Effector memory CD4-positive, alpha-beta T cell (primary cell): ENCODE measurements around the gene NXPH4.

Experiments
- DNase-seq, 3 donors: peaks; one replicate each; pipeline ENCODE4 v3.0.0-alpha.2; 2020
- H3K27ac ChIP-seq: 2 replicates; pipeline ENCODE4 v1.7.0; 2013; ENCODE audit warnings: mild to moderate bottlenecking, low read length, moderate library complexity; ENCODE audit not compliant: insufficient read depth, poor library complexity, severe bottlenecking
- H3K27me3 ChIP-seq: replicated peaks from 2 replicates; pipeline ENCODE4 v1.7.0; 2013; ENCODE audit warnings: mild to moderate bottlenecking, low read length; ENCODE audit not compliant: insufficient read depth, control insufficient read depth, poor library complexity, severe bottlenecking
- H3K36me3 ChIP-seq: 2 replicates; pipeline ENCODE4 v1.7.0; 2013; ENCODE audit warnings: mild to moderate bottlenecking, low read length, moderate library complexity; ENCODE audit not compliant: control insufficient read depth, insufficient read depth
- H3K4me1 ChIP-seq: 2 replicates; pipeline ENCODE4 v1.7.0; 2013; ENCODE audit warnings: low read length, mild to moderate bottlenecking; ENCODE audit not compliant: control insufficient read depth, insufficient read depth, poor library complexity, severe bottlenecking
- H3K4me3 ChIP-seq: 2 replicates; pipeline ENCODE4 v1.7.0; 2013; ENCODE audit warnings: low read length, low read depth, mild to moderate bottlenecking; ENCODE audit not compliant: insufficient read depth, poor library complexity, severe bottlenecking
- H3K9me3 ChIP-seq: 2 replicates; pipeline ENCODE4 v1.7.0; 2013; ENCODE audit warnings: mild to moderate bottlenecking, low read length, moderate library complexity; ENCODE audit not compliant: control insufficient read depth

The NXPH4 gene

GRCh38 chr12:57175428-57176138, 41.0 kb upstream of the NXPH4 start:
- Histone ChIP-seq H3K4me1 (no peaks in the 10 kb centered on the region), H3K4me3 (no peak overlapping the region), H3K27ac (no peak overlapping the region), H3K36me3 (no peaks in the 10 kb centered on the region), H3K27me3 (no peaks in the 10 kb centered on the region), H3K9me3 (no peaks in the 10 kb centered on the region)
- peak in 2 of 3 donors; percentile 5 to 18 for DNase-seq

DNA sequence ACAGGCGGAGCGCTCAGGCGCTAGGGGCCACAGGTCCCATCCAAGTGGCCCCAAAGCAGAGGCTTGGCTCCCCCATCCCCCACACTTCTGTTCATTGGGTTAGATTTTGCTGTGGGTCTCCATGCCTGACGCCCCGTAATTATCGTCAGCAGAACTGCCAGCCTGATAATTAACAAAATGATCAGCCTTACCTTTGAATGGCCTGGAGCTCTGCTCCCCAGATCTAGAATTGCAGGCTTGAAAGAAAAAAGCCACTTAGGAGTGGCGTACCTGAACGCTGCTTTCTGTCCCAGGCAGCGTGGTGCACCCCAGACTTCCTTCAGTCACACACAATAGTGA, 40.5 kb upstream of the NXPH4 start:
- Histone ChIP-seq H3K27me3 (no peaks in the 10 kb centered on the region), H3K4me3 (no peak overlapping the region), H3K27ac (no peak overlapping the region), H3K36me3 (no peaks in the 10 kb centered on the region), H3K4me1 (no peaks in the 10 kb centered on the region), H3K9me3 (no peaks in the 10 kb centered on the region)
- DNase-seq = no peak

DNA sequence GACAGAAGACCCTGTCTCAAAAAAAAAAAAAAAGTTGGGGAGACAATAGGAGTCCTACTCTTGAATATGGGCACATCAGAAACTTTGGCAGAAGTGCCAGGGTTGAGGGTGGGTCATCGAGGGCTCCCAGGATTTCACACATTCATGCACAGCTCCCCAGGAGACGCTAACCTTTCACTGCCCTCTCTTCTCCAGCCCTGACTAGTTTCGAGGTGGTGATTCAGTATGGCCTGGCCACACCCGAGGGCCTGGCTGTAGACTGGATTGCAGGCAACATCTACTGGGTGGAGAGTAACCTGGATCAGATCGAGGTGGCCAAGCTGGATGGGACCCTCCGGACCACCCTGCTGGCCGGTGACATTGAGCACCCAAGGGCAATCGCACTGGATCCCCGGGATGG, 39.7 kb upstream of the NXPH4 start:
- no peaks in the 10 kb centered on the region for H3K36me3 ChIP-seq
- no peaks in the 10 kb centered on the region for H3K9me3 ChIP-seq
- H3K27ac ChIP-seq = no peak overlapping the region
- no peak for DNase-seq
- H3K4me3 ChIP-seq = no peak overlapping the region
- H3K27me3 ChIP-seq = no peaks in the 10 kb centered on the region
- H3K4me1 ChIP-seq = no peaks in the 10 kb centered on the region

- Histone ChIP-seq H3K27me3 (no peaks in the 10 kb centered on the region), H3K27ac (no peak overlapping the region), H3K9me3 (no peaks in the 10 kb centered on the region), H3K4me3 (no peak overlapping the region), H3K36me3 (no peaks in the 10 kb centered on the region), H3K4me1 (no peaks in the 10 kb centered on the region)
- DNase-seq = no peak
Observed at GRCh38 chr12:57177354-57177753, 39.2 kb upstream of the NXPH4 start.

DNA sequence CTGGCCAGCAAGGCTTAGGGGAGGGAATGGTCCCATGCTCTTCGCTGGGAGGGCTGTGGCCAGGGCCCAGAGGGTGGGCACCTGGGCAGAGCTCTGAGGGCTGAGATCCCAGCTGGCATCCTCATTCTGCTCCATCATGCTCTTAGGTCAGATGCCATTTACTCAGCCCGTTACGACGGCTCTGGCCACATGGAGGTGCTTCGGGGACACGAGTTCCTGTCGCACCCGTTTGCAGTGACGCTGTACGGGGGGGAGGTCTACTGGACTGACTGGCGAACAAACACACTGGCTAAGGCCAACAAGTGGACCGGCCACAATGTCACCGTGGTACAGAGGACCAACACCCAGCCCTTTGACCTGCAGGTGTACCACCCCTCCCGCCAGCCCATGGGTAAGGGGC, 38.4 kb upstream of the NXPH4 start:
- no peak overlapping the region for H3K27ac ChIP-seq
- H3K4me3 ChIP-seq = no peak overlapping the region
- no peaks in the 10 kb centered on the region for H3K9me3 ChIP-seq
- H3K27me3 ChIP-seq = no peaks in the 10 kb centered on the region
- H3K36me3 ChIP-seq = no peaks in the 10 kb centered on the region
- no peaks in the 10 kb centered on the region for H3K4me1 ChIP-seq
- no peak for DNase-seq

- Histone ChIP-seq H3K27me3 (no peaks in the 10 kb centered on the region), H3K9me3 (no peaks in the 10 kb centered on the region), H3K27ac (no peak overlapping the region), H3K4me3 (no peak overlapping the region), H3K36me3 (no peaks in the 10 kb centered on the region), H3K4me1 (no peaks in the 10 kb centered on the region)
- DNase-seq = no peak
Observed at GRCh38 chr12:57179331-57180086, 37.1 kb upstream of the NXPH4 start.

GRCh38 chr12:57180321-57180989, 36.1 kb upstream of the NXPH4 start:
- Histone ChIP-seq H3K27ac (no peak overlapping the region), H3K9me3 (no peaks in the 10 kb centered on the region), H3K27me3 (no peaks in the 10 kb centered on the region), H3K4me3 (no peak overlapping the region), H3K36me3 (no peaks in the 10 kb centered on the region), H3K4me1 (no peaks in the 10 kb centered on the region)
- no peak for DNase-seq

GRCh38 chr12:57181072-57181471, 35.5 kb upstream of the NXPH4 start:
- Histone ChIP-seq H3K4me3 (no peak overlapping the region), H3K4me1 (no peaks in the 10 kb centered on the region), H3K27ac (no peak overlapping the region), H3K36me3 (no peaks in the 10 kb centered on the region), H3K9me3 (no peaks in the 10 kb centered on the region), H3K27me3 (no peaks in the 10 kb centered on the region)
- no peak for DNase-seq

DNA sequence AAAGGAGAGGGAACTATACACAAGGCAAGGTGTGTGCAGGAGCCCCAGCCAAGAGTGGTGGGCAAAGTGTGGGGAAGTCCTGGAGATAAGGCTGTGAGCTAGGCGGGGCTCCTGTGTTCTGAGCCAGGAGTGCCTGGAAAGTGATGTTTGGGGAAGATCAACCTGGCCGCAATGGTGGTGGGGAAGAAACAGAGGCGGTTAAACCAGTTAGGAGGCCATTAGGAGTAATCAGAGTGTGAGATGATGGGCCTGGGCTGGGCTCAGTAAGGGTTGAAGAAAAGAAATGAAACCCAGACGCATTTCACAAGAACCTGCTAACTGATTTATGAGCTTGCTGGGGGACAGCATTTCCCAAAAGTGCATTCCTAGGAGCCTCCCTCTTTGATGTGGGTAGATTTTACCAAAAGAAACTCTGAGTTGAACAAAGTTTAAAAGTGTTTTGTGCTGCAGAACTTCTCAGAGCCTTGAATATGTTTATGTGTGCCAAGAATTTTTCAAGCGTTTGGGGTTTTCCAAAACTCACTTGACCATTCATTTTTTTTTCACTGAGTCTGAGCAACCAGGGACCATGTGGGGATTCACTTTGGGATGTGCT, 34.9 kb upstream of the NXPH4 start:
- H3K27ac ChIP-seq = no peak overlapping the region
- no peak overlapping the region for H3K4me3 ChIP-seq
- no peaks in the 10 kb centered on the region for H3K36me3 ChIP-seq
- no peak for DNase-seq
- H3K4me1 ChIP-seq = no peaks in the 10 kb centered on the region
- H3K27me3 ChIP-seq = no peaks in the 10 kb centered on the region
- H3K9me3 ChIP-seq = no peaks in the 10 kb centered on the region
